GM19025 (cell line): ENCODE measurements around the gene PXDN.

Experiments used
- ATAC-seq: cut with Tn5 transposase; IDR thresholded peaks from one replicate; pipeline ENCODE4 v1.9.1; 2021; ENCODE audit warnings: mild to moderate bottlenecking, low read depth, moderate library complexity; ENCODE audit not compliant: unreplicated experiment

PXDN gene

GRCh38 chr2:1653956-1654695, 90.2 kb downstream of the PXDN start:
- no peak for ATAC-seq

GRCh38 chr2:1652034-1652790, 92.1 kb downstream of the PXDN start:
- ATAC-seq: no peak

- no peak for ATAC-seq
Observed at GRCh38 chr2:1651121-1652033, 92.9 kb downstream of the PXDN start.

GRCh38 chr2:1650085-1650872, 94.0 kb downstream of the PXDN start:
- ATAC-seq: no peak

- no peak for ATAC-seq
Observed at GRCh38 chr2:1649103-1650084, 94.9 kb downstream of the PXDN start.

GRCh38 chr2:1648241-1649102, 95.8 kb downstream of the PXDN start:
- no peak for ATAC-seq

GRCh38 chr2:1647417-1648240, 96.7 kb downstream of the PXDN start:
- ATAC-seq: no peak

GRCh38 chr2:1645761-1646476, 98.4 kb downstream of the PXDN start:
- no peak for ATAC-seq

GRCh38 chr2:1644427-1644826, 99.9 kb downstream of the PXDN start:
- no peak for ATAC-seq

- no peak for ATAC-seq
Observed at GRCh38 chr2:1642993-1643619, 101.2 kb downstream of the PXDN start.

GRCh38 chr2:1642066-1642861, 102.1 kb downstream of the PXDN start:
- no peak for ATAC-seq

GRCh38 chr2:1641523-1641922, 102.8 kb downstream of the PXDN start:
- ATAC-seq: no peak

GRCh38 chr2:1640301-1641135, 103.8 kb downstream of the PXDN start:
- ATAC-seq: no peak

- no peak for ATAC-seq
Observed at GRCh38 chr2:1639086-1639858, 105.0 kb downstream of the PXDN start.
